Karpas-422 (cell line): ENCODE data around the gene ZNF428. TPM values are rescaled to one million over a fixed set of nuclear protein-coding genes. Genes with fewer than 3 reads are reported as not detected.

Experiments used
- DNase-seq: peaks from one replicate; pipeline ENCODE4 v3.0.0-alpha.2; 2015
- H2AFZ ChIP-seq: fragments of 200-600 bp; sonication (generic); 2 replicates; pipeline ENCODE4 v1.6.1; 2014; ENCODE audit warnings: antibody characterized with exemption, low read length, mixed read lengths
- H3K27ac ChIP-seq: fragments of 200-600 bp; sonication (generic); 2 replicates; pipeline ENCODE4 v1.5.1; 2014; ENCODE audit warnings: mild to moderate bottlenecking, low read length, moderate library complexity
- H3K27me3 ChIP-seq: fragments of 200-600 bp; sonication (generic); 2 replicates; pipeline ENCODE4 v1.6.1; 2014; ENCODE audit warnings: low read length, mixed read lengths
- H3K36me3 ChIP-seq: fragments of 200-600 bp; sonication (generic); 2 replicates; pipeline ENCODE4 v1.6.1; 2014; ENCODE audit warnings: low read length, mixed read lengths; ENCODE audit not compliant: insufficient read depth
- H3K4me1 ChIP-seq: fragments of 200-600 bp; sonication (generic); 2 replicates; pipeline ENCODE4 v1.6.1; 2014; ENCODE audit warnings: mild to moderate bottlenecking, low read length, mixed read lengths
- H3K4me2 ChIP-seq: fragments of 200-600 bp; sonication (generic); 2 replicates; pipeline ENCODE4 v1.6.1; 2014; ENCODE audit warnings: low read length, low read depth, mild to moderate bottlenecking; ENCODE audit not compliant: poor library complexity, severe bottlenecking
- H3K4me3 ChIP-seq: fragments of 200-600 bp; sonication (generic); 2 replicates; pipeline ENCODE4 v1.5.1; 2014; ENCODE audit warnings: mild to moderate bottlenecking, antibody characterized with exemption, low read length, mixed read lengths
- H3K79me2 ChIP-seq: fragments of 200-600 bp; sonication (generic); 2 replicates; pipeline ENCODE4 v1.6.1; 2014; ENCODE audit warnings: mild to moderate bottlenecking, low read length, mixed read lengths
- H3K9ac ChIP-seq: fragments of 200-600 bp; sonication (generic); 2 replicates; pipeline ENCODE4 v1.6.0; 2014; ENCODE audit warnings: low read length
- H3K9me2 ChIP-seq: fragments of 200-600 bp; sonication (generic), shearing (Covaris generic); replicated peaks from 2 replicates; pipeline ENCODE4 v1.6.0; 2014; ENCODE audit warnings: mild to moderate bottlenecking, low read length, moderate library complexity; ENCODE audit not compliant: insufficient read depth
- H3K9me3 ChIP-seq: fragments of 300-700, 200-600 bp; sonication (generic); 2 replicates; pipeline ENCODE4 v1.6.1; 2014; ENCODE audit warnings: low read length, mixed read lengths
- H4K20me1 ChIP-seq: fragments of 200-600 bp; sonication (generic); 2 replicates; pipeline ENCODE4 v1.6.1; 2014; ENCODE audit warnings: mild to moderate bottlenecking, antibody characterized with exemption, low read length, low read depth; ENCODE audit not compliant: insufficient read depth
- total RNA-seq: library from RNA; depleted of rRNA; stranded (reverse); fragments of >200 nt; shearing (Covaris generic); gene quantifications from 2 replicates; pipeline ENCODE4 v1.2.3, GENCODE V29; 2014; ENCODE audit warnings: low replicate concordance

ZNF428 gene
- total RNA-seq, 1 experiment from 2014 or later: 37.9 TPM

GRCh38 chr19:43620061-43621001 is 902 bp upstream of the ZNF428 start:
- H3K27ac ChIP-seq: peak overlapping the region; percentile 93
- DNase-seq: peak; percentile 56
- no peaks in the 10 kb centered on the region for H3K9me2 ChIP-seq
- H3K9me3 ChIP-seq: no peaks in the 10 kb centered on the region
- no peaks in the 10 kb centered on the region for H3K36me3 ChIP-seq
- peak overlapping the region; percentile 91 for H3K4me3 ChIP-seq
- H3K4me2 ChIP-seq: peak overlapping the region; percentile 91
- peaks cover 27% of the 10 kb centered on the region for H3K4me1 ChIP-seq
- no peaks in the 10 kb centered on the region for H3K27me3 ChIP-seq
- H3K79me2 ChIP-seq: peaks cover 48% of the 10 kb centered on the region
- H3K9ac ChIP-seq: peak overlapping the region; percentile 96
- no peaks in the 10 kb centered on the region for H4K20me1 ChIP-seq
- H2AFZ ChIP-seq: peak overlapping the region; percentile 33; the same call in 1 of the 2 replicates

GRCh38 chr19:43618921-43619261 is 538 bp downstream of the ZNF428 start:
- DNase-seq: peak; percentile 88
- Histone ChIP-seq H3K27ac (peak overlapping the region; percentile 93), H3K4me1 (peaks cover 21% of the 10 kb centered on the region), H3K79me2 (peaks cover 63% of the 10 kb centered on the region), H3K9me2 (no peaks in the 10 kb centered on the region), H3K4me2 (peak overlapping the region; percentile 91), H3K27me3 (no peaks in the 10 kb centered on the region), H2AFZ (peak overlapping the region; percentile 85; the same call in 1 of the 2 replicates), H4K20me1 (no peaks in the 10 kb centered on the region), H3K36me3 (no peaks in the 10 kb centered on the region), H3K9ac (peak overlapping the region; percentile 96), H3K9me3 (no peaks in the 10 kb centered on the region), H3K4me3 (peak overlapping the region; percentile 91)

- Histone ChIP-seq H3K79me2 (peaks cover 82% of the 10 kb centered on the region), H2AFZ (no peak overlapping the region), H3K4me1 (peaks cover 21% of the 10 kb centered on the region), H4K20me1 (0 out of 2 replicates have a peak, but pooled peaks cover 2% of the 10 kb centered on the region), H3K9me3 (no peaks in the 10 kb centered on the region), H3K27ac (no peak overlapping the region), H3K9me2 (no peaks in the 10 kb centered on the region), H3K4me2 (no peak overlapping the region), H3K4me3 (no peak overlapping the region), H3K27me3 (no peaks in the 10 kb centered on the region), H3K9ac (no peak overlapping the region), H3K36me3 (peaks cover 3% of the 10 kb centered on the region)
- no peak for DNase-seq
Observed at GRCh38 chr19:43616954-43617353, 2.5 kb downstream of the ZNF428 start.

- Histone ChIP-seq H3K27ac (no peak overlapping the region), H3K27me3 (no peaks in the 10 kb centered on the region), H3K36me3 (peaks cover 3% of the 10 kb centered on the region), H3K4me2 (no peak overlapping the region), H3K4me3 (no peak overlapping the region), H3K9me2 (no peaks in the 10 kb centered on the region), H3K4me1 (peaks cover 21% of the 10 kb centered on the region), H2AFZ (no peak overlapping the region), H3K79me2 (peaks cover 89% of the 10 kb centered on the region), H3K9me3 (no peaks in the 10 kb centered on the region), H3K9ac (no peak overlapping the region), H4K20me1 (0 out of 2 replicates have a peak, but pooled peaks cover 7% of the 10 kb centered on the region)
- no peak for DNase-seq
Observed at GRCh38 chr19:43616306-43616705, 3.1 kb downstream of the ZNF428 start.

DNA sequence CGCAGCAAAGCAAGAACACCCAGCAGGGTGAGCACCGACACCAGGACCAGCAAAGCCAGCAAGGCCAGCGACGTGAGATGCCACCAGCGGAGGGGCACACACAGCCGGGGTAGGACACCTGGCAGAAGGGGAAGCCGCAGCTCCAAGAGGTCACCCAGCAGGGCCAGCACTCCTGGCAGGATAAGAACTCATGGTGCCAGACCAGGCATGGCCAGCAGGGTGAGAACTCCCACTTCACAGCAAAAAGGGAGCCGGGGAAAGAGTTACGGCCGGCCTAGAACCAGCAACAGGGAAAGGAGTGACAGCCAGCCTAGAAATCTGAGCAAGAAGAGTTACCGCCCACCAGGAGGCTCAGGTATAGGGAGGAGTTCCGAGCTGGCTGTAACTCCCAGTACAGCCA is 7.1 kb downstream of the ZNF428 start:
- H3K27ac ChIP-seq: no peak overlapping the region
- H2AFZ ChIP-seq: no peak overlapping the region
- no peak overlapping the region for H3K9ac ChIP-seq
- no peaks in the 10 kb centered on the region for H3K9me2 ChIP-seq
- no peak overlapping the region for H3K4me2 ChIP-seq
- H3K9me3 ChIP-seq: no peaks in the 10 kb centered on the region
- H3K27me3 ChIP-seq: no peaks in the 10 kb centered on the region
- H3K36me3 ChIP-seq: peaks cover 3% of the 10 kb centered on the region
- H3K79me2 ChIP-seq: peaks cover 81% of the 10 kb centered on the region
- H3K4me3 ChIP-seq: no peak overlapping the region
- H4K20me1 ChIP-seq: 0 out of 2 replicates have a peak, but pooled peaks cover 9% of the 10 kb centered on the region
- H3K4me1 ChIP-seq: peaks cover 3% of the 10 kb centered on the region
- DNase-seq: no peak

- Histone ChIP-seq H2AFZ (no peak within 1 kb of the TSS), H3K9me3 (no peaks in the 10 kb centered on the region), H3K4me3 (no peak within 1 kb of the TSS), H3K9me2 (no peaks in the 10 kb centered on the region), H4K20me1 (peaks cover 9% of the 10 kb centered on the region; the same call in 1 of the 2 replicates), H3K4me1 (peaks cover 9% of the 10 kb centered on the region), H3K27ac (no peak within 1 kb of the TSS), H3K36me3 (peaks cover 3% of the 10 kb centered on the region), H3K9ac (no peak within 1 kb of the TSS), H3K27me3 (no peaks in the 10 kb centered on the region), H3K79me2 (peaks cover 75% of the 10 kb centered on the region), H3K4me2 (no peak within 1 kb of the TSS)
- DNase-seq: no peak
Observed at GRCh38 chr19:43611788-43612187, 7.6 kb downstream of the ZNF428 start, which contains the start of gene SRRM5. SRRM5 (plus strand) TSS chr19:43612088; CDS start chr19:43612122, 34 bp downstream.

GRCh38 chr19:43610493-43610892 is 8.9 kb downstream of the ZNF428 start:
- peaks cover 9% of the 10 kb centered on the region; the same call in 1 of the 2 replicates for H4K20me1 ChIP-seq
- no peak overlapping the region for H3K4me2 ChIP-seq
- H3K9me3 ChIP-seq: no peaks in the 10 kb centered on the region
- H3K27me3 ChIP-seq: no peaks in the 10 kb centered on the region
- no peak overlapping the region for H3K4me3 ChIP-seq
- H3K36me3 ChIP-seq: peaks cover 3% of the 10 kb centered on the region
- no peak overlapping the region for H3K27ac ChIP-seq
- H3K9me2 ChIP-seq: no peaks in the 10 kb centered on the region
- DNase-seq: no peak
- no peak overlapping the region for H3K9ac ChIP-seq
- H2AFZ ChIP-seq: no peak overlapping the region
- H3K79me2 ChIP-seq: peaks cover 63% of the 10 kb centered on the region
- peaks cover 15% of the 10 kb centered on the region for H3K4me1 ChIP-seq

DNA sequence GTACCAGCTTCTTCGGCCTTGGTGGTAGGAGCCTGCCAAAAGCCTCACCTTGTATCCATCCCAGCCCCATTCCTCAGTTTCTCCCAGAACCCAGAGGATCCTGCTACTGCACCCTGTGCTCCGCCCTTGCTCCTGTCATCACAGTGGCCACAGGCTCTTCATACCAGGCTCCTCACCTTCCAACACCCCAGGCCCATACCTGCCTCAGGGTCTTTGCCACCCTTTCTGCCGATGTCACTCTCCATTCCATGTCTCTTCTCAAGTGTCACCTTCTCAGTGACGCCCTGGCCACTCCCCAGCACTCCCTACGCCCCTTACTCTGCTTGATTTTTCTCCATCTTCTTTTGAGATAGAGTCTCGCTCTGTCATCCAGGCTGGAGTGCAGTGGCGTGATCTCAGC is 9.6 kb downstream of the ZNF428 start:
- no peak overlapping the region for H3K4me3 ChIP-seq
- H3K9me2 ChIP-seq: no peaks in the 10 kb centered on the region

More for the DNA sequence above, 9.6 kb downstream of the ZNF428 start:
- Histone ChIP-seq H3K36me3 (peaks cover 3% of the 10 kb centered on the region), H3K79me2 (peaks cover 61% of the 10 kb centered on the region), H3K9ac (no peak overlapping the region), H2AFZ (no peak overlapping the region), H3K27ac (no peak overlapping the region), H3K9me3 (no peaks in the 10 kb centered on the region), H4K20me1 (peaks cover 9% of the 10 kb centered on the region; the same call in 1 of the 2 replicates), H3K4me1 (peaks cover 15% of the 10 kb centered on the region), H3K27me3 (no peaks in the 10 kb centered on the region), H3K4me2 (no peak overlapping the region)
- DNase-seq: no peak
